Stimulated activated CD8-positive, alpha-beta memory T cell treated with anti-CD3 and anti-CD28 coated beads, Interleukin-4, amount 100 ng/mL, for 4 hours (primary cell): ENCODE results near the gene PRSS38.

Source experiments
- DNase-seq, 2 donors: peaks; one replicate each; pipeline ENCODE4 v3.0.0-alpha.2; 2020; ENCODE audit warnings: low read depth in 2 of 2, low spot score in 1 of 2

PRSS38 gene

DNA sequence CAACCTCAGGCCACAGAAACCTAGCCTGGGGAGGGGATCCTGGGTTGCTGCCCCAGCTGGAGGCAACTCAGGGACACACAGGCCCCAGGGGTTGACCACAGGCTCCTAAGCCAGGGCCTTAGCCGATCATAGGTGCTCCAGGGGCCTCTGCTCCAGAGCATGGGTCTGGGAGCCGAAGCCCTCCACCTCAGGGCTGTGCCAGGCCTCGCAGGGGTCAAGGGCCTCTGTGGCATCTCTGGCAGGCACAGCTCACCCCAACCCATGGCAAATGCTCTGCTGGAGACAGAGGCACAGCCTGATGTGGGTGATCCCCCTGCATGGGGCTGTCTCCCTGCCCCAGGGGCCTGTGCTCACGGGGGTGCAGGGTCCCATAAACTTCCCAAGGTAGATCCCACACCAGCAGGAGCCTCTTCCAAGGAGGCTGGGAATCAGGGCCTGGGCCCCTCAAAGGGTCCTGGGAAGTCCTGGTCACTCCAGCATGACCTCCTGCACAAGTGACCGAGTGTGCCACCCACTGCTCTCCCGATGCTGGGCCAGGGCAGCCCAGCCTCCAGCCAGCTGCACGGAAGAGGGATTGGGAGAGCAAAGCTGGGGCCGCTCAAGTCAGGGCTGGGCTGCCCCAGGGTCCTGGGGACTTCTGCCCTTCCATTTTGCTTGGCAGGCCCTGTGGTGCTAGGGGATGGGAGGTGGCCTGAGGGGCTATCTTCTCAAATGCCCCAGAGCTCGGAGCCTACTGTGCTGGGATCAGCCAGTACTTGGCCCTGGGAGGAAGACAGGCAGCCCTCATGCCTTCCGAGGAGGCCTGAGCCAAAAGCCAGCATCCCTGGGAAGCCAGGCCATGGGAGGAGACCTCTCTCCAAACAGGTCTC, 22.2 kb upstream of the PRSS38 start:
- no peak for DNase-seq

DNA sequence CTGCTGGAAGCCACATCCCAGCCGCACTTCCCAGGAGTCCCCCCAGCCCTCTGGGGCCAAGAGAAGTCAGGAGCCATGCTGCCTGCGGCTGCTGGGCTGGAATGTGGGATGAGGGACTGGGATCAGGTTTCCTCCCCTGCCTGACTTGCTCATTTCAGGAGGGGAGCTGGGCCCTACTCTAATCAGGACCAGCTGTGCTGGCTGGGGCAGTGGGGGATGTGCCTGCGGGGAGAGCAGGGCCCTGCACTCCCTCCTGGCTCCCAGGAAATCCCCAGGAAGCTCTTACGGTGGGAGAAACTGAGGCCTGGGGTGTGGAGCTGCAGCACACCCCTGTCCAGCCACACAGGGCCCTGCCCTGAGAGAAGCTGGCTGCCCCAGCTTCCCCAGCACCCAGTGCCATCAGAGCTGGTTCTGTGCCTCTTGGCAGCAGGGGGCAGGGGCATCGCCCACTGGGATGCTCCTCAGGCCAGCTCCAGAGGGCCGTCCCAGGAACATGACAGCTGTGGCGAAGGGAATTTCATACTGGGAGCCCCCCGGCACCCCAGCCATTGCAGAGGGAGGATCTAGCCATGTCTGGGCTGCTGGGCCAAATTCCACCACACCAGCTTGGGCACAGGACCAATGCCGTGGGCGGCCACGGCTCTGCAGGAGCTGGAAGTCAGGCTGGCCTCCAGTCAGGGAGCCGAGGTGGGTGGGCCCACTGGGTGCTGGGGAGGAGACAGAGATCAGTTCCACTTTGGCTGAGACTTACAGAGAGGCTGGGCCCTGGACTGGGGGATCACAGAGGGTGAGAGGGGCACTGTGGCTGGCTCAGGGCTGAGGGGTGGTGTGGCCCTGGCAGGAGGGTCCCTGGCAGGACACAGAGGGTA, 21.3 kb upstream of the PRSS38 start:
- no peak for DNase-seq

DNA sequence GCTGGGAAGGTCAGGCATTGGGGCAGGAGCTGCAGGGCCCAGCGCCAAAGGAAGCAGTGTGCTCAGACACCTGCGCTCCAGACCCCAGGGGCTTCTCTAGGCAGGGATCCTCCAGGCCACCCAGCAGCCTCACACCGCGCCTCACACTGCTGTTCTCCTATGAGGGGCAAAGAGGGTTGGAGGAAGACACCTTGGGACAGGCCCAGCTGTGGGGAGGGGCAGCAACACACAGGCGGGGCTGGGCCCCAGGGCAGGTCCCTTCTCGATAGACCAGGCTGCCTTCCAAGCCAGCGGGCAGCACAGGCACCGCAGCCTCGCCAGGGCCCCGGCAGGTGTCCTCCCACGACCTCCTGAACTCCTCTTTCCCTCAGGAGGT, 20.7 kb upstream of the PRSS38 start:
- no peak for DNase-seq

DNA sequence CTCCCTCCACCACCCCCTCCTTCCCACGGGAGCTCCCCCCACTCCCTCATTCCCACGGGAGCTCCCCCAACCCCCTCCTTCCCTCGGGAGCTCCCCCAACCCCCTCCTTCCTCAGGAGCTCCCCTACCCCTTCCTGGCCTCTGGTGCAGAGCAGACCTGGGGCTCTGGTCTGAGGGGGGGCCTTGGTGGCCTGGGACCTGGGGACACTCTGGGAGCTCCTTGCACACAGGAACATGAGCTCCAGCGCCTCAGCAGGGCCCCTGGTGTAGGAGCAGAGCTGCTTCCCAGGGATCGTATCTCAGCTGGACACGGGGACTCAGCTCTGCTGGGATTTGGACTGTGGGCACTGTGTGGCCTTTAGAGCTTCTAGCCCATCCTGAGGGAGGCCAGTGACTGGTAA, 19.7 kb upstream of the PRSS38 start:
- no peak for DNase-seq

DNA sequence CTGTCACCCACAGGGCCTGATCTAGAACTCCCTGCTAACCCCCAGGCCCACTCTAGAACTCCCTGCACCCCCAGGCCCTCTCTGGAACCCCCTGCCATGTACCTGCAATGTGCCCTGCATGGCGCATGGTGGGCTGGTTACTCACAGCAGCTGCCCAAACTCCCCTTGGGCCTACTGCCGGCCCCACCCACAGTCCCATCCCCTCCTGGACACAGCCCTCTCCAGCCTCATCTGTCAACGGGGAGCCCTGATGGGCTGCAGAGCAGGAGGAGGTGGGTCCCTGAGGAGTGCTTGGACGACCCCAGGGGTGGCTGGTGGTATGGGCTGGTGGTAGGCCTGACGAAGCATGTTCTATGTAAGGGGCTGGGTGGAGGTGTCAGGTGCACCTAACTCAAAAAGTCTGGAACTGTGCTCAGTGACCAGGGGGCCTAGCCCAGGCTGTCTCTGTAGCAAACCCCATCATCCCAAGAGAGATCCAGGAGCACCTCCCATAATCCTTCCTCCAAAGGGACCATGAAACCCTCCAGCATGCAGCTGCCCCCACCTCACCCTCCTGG, 19.0 kb upstream of the PRSS38 start:
- DNase-seq = no peak

DNA sequence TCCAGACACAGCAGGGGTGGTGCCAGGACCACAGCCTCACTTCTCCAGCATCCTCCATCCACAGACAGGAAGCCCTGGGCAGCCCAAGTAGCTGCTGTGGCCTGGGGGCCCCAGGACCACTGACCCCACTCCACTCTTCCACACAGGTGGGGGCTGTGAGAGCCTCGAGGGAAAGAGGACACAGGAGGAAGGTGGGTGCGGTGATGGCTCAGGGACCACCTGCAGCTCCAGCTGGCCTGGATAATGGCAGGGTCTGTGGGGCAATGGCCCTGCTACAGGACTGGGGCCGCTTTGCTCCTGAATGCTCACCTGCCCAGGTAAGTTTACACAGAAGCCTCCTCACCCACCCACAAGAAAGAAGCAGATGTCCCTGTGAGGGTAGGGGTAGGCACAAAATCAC, 18.3 kb upstream of the PRSS38 start:
- DNase-seq = no peak

DNA sequence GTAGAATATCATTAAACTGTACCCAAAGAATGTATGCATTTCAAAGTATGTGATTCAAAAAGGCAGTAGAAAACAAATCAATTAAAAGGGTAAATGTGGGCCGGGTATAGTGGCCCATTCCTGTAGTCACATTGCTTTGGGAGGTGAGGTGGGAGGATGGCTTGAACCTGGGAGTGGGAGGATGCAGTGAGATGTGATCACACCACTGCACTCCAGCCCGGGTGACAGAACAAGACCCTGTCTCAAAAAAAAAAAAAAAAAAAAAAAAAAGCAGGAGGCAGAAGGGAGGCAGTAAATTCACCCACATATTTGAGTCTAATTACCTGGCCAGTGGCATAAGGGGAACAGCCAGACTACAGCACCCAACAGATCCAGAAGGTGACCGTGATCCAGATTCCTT, 17.9 kb upstream of the PRSS38 start:
- no peak for DNase-seq

DNA sequence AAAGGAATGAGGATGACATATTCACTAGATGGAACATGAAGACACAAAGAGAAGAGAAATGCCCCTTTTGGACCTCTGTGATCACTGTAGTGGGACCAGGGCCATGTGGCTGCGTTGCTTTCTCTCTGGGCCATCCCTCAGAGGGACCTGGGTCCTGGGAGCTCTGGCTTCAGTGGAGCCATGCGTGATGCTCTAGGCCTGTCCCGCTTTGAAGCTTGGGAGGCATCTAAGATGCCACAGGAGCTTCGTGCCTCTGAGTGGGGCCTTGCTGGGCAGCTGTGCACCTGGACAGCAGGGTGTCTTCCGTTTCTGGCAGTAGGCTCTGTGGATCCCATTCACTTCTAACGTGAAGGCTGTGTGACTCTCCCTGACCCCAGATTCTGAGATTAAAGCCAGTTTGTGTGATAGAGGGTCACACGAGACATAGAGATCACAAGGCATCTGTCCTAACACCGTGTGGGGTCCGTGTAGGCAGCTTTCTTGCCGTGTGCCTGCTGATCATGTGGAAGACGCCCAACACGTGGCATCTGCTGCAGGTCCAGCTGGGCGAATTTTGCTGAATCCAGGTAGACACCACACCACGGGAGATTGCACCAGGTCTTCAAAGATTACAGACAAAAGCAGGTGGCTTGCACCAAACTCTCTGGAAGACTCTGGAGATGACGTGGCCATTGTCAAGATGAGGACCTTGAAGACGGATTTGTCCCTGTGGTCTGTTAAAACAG, 17.2 kb upstream of the PRSS38 start:
- DNase-seq = no peak

DNA sequence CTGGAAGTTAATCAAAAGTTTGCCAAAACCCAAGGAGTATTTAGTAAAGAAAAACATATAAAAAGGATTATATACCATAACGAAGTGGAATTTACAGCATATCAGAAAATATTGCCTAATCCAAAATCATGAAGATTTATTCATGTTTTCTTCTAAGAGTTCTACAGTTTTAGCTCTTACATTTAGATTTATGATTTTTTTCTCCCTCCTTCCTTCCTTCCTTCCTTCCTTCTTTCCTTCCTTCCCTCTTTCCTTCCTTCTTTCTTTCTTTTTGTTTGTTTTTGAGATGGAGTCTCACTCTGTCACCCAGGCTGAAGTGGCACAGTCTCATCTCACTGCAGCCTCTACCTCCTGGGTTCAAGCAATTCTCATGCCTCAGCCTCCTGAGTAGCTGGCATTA, 15.7 kb upstream of the PRSS38 start:
- no peak for DNase-seq

DNA sequence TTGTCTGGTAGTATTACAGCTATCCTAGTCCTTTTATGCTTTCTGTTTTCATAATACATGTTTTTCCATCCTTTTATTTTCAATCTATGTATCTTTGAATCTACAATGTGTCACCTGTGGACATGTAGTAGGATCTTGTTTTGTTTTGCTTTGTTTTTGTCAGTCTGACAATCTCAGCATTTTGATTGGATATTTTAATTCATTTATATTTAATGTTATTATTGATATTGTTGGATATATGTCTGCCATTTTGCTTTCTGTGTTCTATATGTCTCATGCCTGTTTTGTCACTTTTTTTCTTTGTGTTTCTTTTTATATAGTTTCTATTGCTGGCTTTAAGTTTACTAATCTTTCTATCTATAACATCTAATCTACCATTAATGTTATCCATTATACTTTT, 11.5 kb upstream of the PRSS38 start:
- DNase-seq = no peak

DNA sequence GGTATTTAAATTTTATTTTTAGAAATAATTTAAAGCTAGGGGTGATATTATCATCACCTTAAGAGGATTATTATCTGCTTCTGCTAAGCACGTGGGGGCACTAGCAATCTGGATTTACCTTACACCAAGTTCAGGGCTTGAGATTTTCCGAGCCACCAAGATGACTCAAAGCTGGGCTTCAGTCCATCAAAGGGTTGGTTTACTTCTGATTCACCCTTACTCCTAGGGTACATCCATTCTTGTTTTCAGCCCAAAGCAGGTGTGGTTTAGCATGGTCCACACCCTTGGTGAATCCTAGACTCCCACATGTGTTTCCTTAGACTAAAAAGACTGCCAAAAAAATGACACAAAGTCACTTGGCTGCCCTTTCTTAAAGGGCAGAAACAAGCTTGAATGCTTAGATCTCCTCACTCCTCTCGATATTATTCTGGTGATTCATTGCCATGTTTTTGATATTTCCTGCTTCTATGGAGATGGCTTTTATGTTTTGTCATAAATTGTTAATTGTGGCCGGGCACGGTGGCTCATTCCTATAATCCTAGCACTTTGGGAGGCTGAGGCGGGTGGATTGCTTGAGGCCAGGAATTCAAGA, 9.8 kb upstream of the PRSS38 start:
- DNase-seq = no peak

DNA sequence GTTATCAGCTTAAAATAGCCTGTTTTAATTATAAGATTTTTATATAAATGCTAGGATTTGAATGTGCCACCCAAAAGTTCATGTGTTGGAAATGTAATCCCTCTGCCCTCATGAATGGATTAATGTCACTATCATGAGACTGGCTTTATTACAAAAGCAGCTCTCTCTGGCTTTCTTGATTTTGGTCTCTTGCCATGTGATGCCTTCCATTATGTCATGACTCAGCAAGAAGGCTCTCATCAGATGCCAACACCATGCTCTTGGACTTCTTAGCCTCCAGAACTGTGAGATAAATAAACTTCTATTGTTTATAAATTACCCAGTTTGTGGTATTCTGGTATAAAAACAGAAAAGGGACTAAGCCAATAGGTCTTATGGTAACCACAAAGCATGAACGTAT, 6.9 kb upstream of the PRSS38 start:
- no peak for DNase-seq

DNA sequence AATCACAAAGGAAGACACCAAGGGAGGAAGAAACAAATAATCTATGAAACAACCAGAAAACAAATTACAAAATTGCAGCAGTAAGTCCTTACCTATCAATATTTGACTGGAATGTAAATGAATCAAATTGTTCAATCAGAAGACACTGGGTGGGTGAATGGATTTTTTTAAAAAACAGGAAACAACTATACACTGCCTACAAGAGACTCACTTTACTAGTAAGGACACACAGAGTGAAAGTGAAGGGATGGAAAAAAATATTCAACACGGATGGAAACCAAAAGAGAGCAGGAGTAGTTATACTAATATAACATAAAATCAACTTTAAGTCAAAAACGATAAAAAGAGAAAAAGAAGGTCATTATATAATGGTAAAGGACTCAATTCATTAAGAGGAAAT, 6.4 kb upstream of the PRSS38 start:
- DNase-seq = no peak

DNA sequence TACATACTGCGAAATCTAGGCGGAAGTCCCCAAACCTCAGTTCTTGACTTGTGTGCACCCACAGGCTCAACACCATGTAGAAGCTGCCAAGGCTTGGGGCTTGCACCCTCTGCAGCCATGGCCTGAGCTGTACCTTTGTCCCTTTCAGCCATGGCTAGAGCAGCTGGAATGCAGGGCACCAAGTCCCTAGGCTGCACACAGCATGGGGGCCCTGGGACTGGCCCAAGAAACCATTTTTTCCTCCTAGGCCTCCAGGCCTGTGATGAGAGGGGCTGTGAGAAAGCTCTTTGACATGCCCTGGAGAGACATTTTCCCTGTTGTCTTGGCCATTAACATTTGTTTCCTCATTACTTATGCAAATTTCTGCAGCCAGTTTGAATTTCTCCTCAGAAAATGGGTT, 1.5 kb upstream of the PRSS38 start:
- no peak for DNase-seq

DNA sequence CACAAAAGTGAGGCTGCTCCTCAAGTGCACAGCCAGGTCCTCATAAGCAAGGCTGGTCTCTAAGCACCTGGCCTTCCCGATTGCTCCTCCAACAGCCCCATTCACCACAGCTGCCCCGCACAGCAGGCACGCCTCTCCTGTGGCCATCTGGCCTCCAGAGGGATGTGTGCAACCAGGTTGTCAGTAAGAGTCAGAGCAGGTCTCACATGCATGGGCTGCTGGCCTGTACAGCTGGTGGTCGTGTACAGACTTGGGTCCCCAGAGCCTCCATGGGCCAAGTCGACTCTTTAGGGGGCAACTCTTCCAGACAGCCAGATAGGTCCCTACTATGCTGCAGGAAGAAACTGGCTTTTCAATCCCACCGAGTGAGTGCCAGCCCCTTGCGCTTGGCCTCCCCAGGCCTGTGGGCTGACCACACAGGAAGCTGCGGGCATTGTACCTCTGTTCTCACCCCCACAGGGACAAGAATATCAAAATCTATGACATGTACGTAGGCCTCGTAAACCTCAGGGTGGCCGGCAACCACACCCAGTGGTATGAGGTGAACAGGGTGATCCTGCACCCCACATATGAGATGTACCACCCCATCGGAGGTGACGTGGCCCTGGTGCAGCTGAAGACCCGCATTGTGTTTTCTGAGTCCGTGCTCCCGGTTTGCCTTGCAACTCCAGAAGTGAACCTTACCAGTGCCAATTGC, 1.4 kb downstream of the PRSS38 start:
- no peak for DNase-seq

DNA sequence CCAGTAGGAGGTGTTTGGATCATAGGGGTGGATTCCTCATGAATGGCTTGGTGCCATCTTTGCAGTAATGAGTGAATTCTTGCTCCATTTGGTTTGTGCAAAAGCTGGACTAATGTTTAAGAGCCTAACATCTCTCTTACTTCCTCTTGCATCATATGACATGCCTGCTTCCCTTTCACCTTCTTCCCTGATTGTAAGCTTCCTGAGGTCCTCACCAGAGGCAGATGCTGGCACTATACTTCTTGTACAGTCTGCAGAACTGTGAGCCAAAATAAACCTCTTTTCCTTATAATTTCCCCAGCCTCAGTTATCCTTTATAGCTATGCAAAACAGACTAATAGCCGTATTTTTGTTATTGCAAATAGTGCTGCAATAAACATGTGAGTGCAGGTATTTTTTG, 8.1 kb downstream of the PRSS38 start:
- DNase-seq = no peak

DNA sequence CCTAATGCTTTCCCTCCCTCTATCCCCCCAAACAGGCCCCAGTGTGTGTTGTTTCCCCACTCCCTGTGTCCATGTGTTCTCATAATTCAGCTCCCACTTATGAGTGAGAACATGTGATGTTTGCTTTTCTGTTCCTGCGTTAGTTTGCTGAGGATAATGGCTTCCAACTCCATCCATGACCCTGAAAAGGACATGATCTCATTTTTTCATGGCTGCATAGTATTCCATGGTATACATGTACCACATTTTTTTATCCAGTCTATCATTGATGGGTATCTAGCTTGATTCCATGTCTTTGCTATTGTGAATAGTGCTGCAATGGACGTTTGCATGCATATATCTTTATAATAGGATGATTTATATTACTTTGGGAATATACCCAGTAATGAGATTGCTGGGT, 8.7 kb downstream of the PRSS38 start:
- DNase-seq = no peak

DNA sequence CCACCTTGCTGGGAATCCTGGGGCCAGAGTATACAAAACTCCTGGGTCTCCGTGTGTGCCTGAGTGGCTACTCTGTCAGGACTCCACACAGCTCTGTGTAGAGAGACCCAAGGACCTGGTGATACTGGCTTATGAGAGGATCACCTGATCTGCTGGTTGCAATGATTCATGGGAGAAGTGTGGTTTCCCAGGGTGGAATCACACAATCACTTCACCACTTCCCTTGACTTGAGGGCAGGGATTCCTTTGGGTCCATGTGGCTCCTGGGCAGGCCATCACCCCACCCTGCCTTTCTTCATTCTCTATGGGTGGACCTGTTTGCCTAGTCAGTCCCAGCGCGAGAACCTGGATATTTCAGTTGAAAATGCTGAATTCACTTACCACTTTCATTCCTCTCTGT, 13.3 kb downstream of the PRSS38 start:
- no peak for DNase-seq

DNA sequence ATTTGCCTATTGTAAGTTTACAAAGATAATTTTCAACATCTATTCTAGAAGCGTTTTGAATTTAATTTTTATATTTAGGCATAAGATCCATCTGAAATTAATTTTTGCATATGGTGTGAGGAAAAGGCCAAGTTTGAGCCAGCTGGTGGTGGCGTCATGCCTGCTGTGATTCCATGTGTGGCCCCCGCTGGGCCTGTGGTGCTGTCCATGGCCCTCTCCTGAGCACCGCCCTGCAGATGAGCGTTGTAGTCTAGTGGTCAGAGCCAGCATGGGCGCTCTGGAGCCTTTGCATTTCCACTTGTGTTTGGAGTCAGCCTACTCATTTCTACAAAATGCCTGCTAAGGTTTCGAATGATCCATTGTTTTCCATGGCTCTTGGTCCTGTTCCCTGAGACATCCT, 22.7 kb downstream of the PRSS38 start:
- no peak for DNase-seq

DNA sequence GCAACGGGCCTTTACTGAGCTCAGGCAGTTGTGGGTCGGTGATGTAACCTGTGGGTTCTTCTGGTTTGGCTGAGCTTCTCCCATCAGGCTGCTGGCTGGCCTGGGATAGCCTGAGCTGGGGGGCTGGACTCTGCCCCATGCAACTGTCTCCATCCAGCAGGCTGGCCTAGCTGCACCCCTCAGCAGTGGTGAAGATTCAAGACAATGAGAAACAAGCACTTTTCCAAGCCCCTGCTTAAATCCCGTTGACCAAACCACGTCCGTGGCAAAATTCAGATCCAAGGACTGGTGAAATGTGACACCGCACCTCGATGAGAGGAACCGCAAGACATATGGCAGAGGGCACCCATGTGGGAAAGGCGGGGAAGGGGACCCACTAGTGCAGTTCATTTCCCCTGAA, 25.6 kb downstream of the PRSS38 start:
- no peak for DNase-seq
